Measurements from ENCODE around the gene ATAD1. TPM values are rescaled to one million over a fixed set of nuclear protein-coding genes. Genes with fewer than 3 reads are reported as not detected.
"Not testable (repeated sequence)": the region's sequence is repeated elsewhere in the genome, so short reads cannot be mapped to it uniquely, and the experiment has no call there.

Gene ATAD1
- total RNA-seq, 1 donor from 2014 or later = 20.4 TPM

GRCh38 chr10:87846711-87847110 is 28.7 kb upstream of the ATAD1 start:
- H3K27me3 ChIP-seq (ENCODE audit: control insufficient read depth in 3 of 3, insufficient read depth in 3 of 3, low read length in 3 of 3); H3K36me3 ChIP-seq (ENCODE audit: control insufficient read depth in 3 of 3, insufficient read depth in 3 of 3, low read length in 3 of 3); H3K4me3 ChIP-seq (ENCODE audit: low read length in 3 of 3); H3K4me1 ChIP-seq (ENCODE audit: control insufficient read depth in 3 of 3, insufficient read depth in 3 of 3, low read length in 3 of 3); H3K9ac ChIP-seq (ENCODE audit: low read depth in 1 of 3, low read length in 3 of 3); H3K9me3 ChIP-seq (ENCODE audit: control insufficient read depth in 3 of 3, low read length in 3 of 3); H3K27ac ChIP-seq (ENCODE audit: low read depth, low read length): not testable (repeated sequence)

- Histone ChIP-seq H3K27me3 (ENCODE audit: control insufficient read depth in 3 of 3, insufficient read depth in 3 of 3, low read length in 3 of 3) (no peaks in the 10 kb centered on the region), H3K9me3 (ENCODE audit: control insufficient read depth in 3 of 3, low read length in 3 of 3) (no peaks in the 10 kb centered on the region), H3K4me3 (ENCODE audit: low read length in 3 of 3) (no peak overlapping the region), H3K27ac (ENCODE audit: low read depth, low read length) (no peak overlapping the region), H3K9ac (ENCODE audit: low read depth in 1 of 3, low read length in 3 of 3) (no peak overlapping the region), H3K4me1 (ENCODE audit: control insufficient read depth in 3 of 3, insufficient read depth in 3 of 3, low read length in 3 of 3) (peaks cover 0 to 2% (median 0%) of the 10 kb centered on the region in 3 donors), H3K36me3 (ENCODE audit: control insufficient read depth in 3 of 3, insufficient read depth in 3 of 3, low read length in 3 of 3) (no peaks in the 10 kb centered on the region)
These were observed 28.0 kb upstream of the ATAD1 start for GRCh38 chr10:87846023-87846422.

GRCh38 chr10:87845624-87845998 is 27.6 kb upstream of the ATAD1 start:
- no peaks in the 10 kb centered on the region for H3K9me3 ChIP-seq (ENCODE audit: control insufficient read depth in 3 of 3, low read length in 3 of 3)

GRCh38 chr10:87844837-87845623 is 27.0 kb upstream of the ATAD1 start:
- Histone ChIP-seq H3K27me3 (ENCODE audit: control insufficient read depth in 3 of 3, insufficient read depth in 3 of 3, low read length in 3 of 3) (no peaks in the 10 kb centered on the region), H3K36me3 (ENCODE audit: control insufficient read depth in 3 of 3, insufficient read depth in 3 of 3, low read length in 3 of 3) (no peaks in the 10 kb centered on the region)

More at GRCh38 chr10:87845624-87845998, 27.6 kb upstream of the ATAD1 start:
- H3K9ac ChIP-seq (ENCODE audit: low read depth in 1 of 3, low read length in 3 of 3) = no peak overlapping the region
- no peak overlapping the region for H3K27ac ChIP-seq (ENCODE audit: low read depth, low read length)
- H3K27me3 ChIP-seq (ENCODE audit: control insufficient read depth in 3 of 3, insufficient read depth in 3 of 3, low read length in 3 of 3) = no peaks in the 10 kb centered on the region
- no peak overlapping the region for H3K4me3 ChIP-seq (ENCODE audit: low read length in 3 of 3)
- no peaks in the 10 kb centered on the region for H3K36me3 ChIP-seq (ENCODE audit: control insufficient read depth in 3 of 3, insufficient read depth in 3 of 3, low read length in 3 of 3)
- H3K4me1 ChIP-seq (ENCODE audit: control insufficient read depth in 3 of 3, insufficient read depth in 3 of 3, low read length in 3 of 3) = no peaks in the 10 kb centered on the region

GRCh38 chr10:87843714-87844113 is 25.7 kb upstream of the ATAD1 start:
- H3K36me3 ChIP-seq (ENCODE audit: control insufficient read depth in 3 of 3, insufficient read depth in 3 of 3, low read length in 3 of 3) = no peaks in the 10 kb centered on the region
- H3K27me3 ChIP-seq (ENCODE audit: control insufficient read depth in 3 of 3, insufficient read depth in 3 of 3, low read length in 3 of 3) = no peaks in the 10 kb centered on the region
- H3K9ac ChIP-seq (ENCODE audit: low read depth in 1 of 3, low read length in 3 of 3) = no peak overlapping the region
- H3K4me1 ChIP-seq (ENCODE audit: control insufficient read depth in 3 of 3, insufficient read depth in 3 of 3, low read length in 3 of 3) = no peaks in the 10 kb centered on the region
- no peak overlapping the region for H3K27ac ChIP-seq (ENCODE audit: low read depth, low read length)
- no peaks in the 10 kb centered on the region for H3K9me3 ChIP-seq (ENCODE audit: control insufficient read depth in 3 of 3, low read length in 3 of 3)
- H3K4me3 ChIP-seq (ENCODE audit: low read length in 3 of 3) = no peak overlapping the region

More at GRCh38 chr10:87844837-87845623, 27.0 kb upstream of the ATAD1 start:
- Histone ChIP-seq H3K9me3 (ENCODE audit: control insufficient read depth in 3 of 3, low read length in 3 of 3) (no peaks in the 10 kb centered on the region), H3K4me3 (ENCODE audit: low read length in 3 of 3) (no peak overlapping the region), H3K9ac (ENCODE audit: low read depth in 1 of 3, low read length in 3 of 3) (no peak overlapping the region), H3K27ac (ENCODE audit: low read depth, low read length) (no peak overlapping the region), H3K4me1 (ENCODE audit: control insufficient read depth in 3 of 3, insufficient read depth in 3 of 3, low read length in 3 of 3) (no peaks in the 10 kb centered on the region)

- Histone ChIP-seq H3K9me3 (ENCODE audit: control insufficient read depth in 3 of 3, low read length in 3 of 3) (no peaks in the 10 kb centered on the region), H3K27ac (ENCODE audit: low read depth, low read length) (no peak overlapping the region), H3K36me3 (ENCODE audit: control insufficient read depth in 3 of 3, insufficient read depth in 3 of 3, low read length in 3 of 3) (no peaks in the 10 kb centered on the region), H3K4me1 (ENCODE audit: control insufficient read depth in 3 of 3, insufficient read depth in 3 of 3, low read length in 3 of 3) (no peaks in the 10 kb centered on the region), H3K4me3 (ENCODE audit: low read length in 3 of 3) (no peak overlapping the region), H3K9ac (ENCODE audit: low read depth in 1 of 3, low read length in 3 of 3) (no peak overlapping the region), H3K27me3 (ENCODE audit: control insufficient read depth in 3 of 3, insufficient read depth in 3 of 3, low read length in 3 of 3) (no peaks in the 10 kb centered on the region)
These were observed 24.9 kb upstream of the ATAD1 start for GRCh38 chr10:87842776-87843497.

- H3K27me3 ChIP-seq (ENCODE audit: control insufficient read depth in 3 of 3, insufficient read depth in 3 of 3, low read length in 3 of 3) = no peaks in the 10 kb centered on the region
- H3K9me3 ChIP-seq (ENCODE audit: control insufficient read depth in 3 of 3, low read length in 3 of 3) = no peaks in the 10 kb centered on the region
- H3K9ac ChIP-seq (ENCODE audit: low read depth in 1 of 3, low read length in 3 of 3) = no peak overlapping the region
- no peaks in the 10 kb centered on the region for H3K4me1 ChIP-seq (ENCODE audit: control insufficient read depth in 3 of 3, insufficient read depth in 3 of 3, low read length in 3 of 3)
- no peak overlapping the region for H3K4me3 ChIP-seq (ENCODE audit: low read length in 3 of 3)
- H3K27ac ChIP-seq (ENCODE audit: low read depth, low read length) = no peak overlapping the region
- H3K36me3 ChIP-seq (ENCODE audit: control insufficient read depth in 3 of 3, insufficient read depth in 3 of 3, low read length in 3 of 3) = no peaks in the 10 kb centered on the region
These were observed 24.2 kb upstream of the ATAD1 start for GRCh38 chr10:87842220-87842641.

GRCh38 chr10:87841186-87841585 is 23.2 kb upstream of the ATAD1 start:
- Histone ChIP-seq H3K4me1 (ENCODE audit: control insufficient read depth in 3 of 3, insufficient read depth in 3 of 3, low read length in 3 of 3) (no peaks in the 10 kb centered on the region), H3K27me3 (ENCODE audit: control insufficient read depth in 3 of 3, insufficient read depth in 3 of 3, low read length in 3 of 3) (no peaks in the 10 kb centered on the region), H3K9ac (ENCODE audit: low read depth in 1 of 3, low read length in 3 of 3) (no peak overlapping the region), H3K36me3 (ENCODE audit: control insufficient read depth in 3 of 3, insufficient read depth in 3 of 3, low read length in 3 of 3) (no peaks in the 10 kb centered on the region), H3K27ac (ENCODE audit: low read depth, low read length) (no peak overlapping the region), H3K4me3 (ENCODE audit: low read length in 3 of 3) (no peak overlapping the region), H3K9me3 (ENCODE audit: control insufficient read depth in 3 of 3, low read length in 3 of 3) (no peaks in the 10 kb centered on the region)

GRCh38 chr10:87838650-87839049 is 20.6 kb upstream of the ATAD1 start:
- H3K36me3 ChIP-seq (ENCODE audit: control insufficient read depth in 3 of 3, insufficient read depth in 3 of 3, low read length in 3 of 3) = no peaks in the 10 kb centered on the region
- H3K9me3 ChIP-seq (ENCODE audit: control insufficient read depth in 3 of 3, low read length in 3 of 3) = no peaks in the 10 kb centered on the region
- H3K27ac ChIP-seq (ENCODE audit: low read depth, low read length) = no peak overlapping the region
- no peak overlapping the region for H3K4me3 ChIP-seq (ENCODE audit: low read length in 3 of 3)
- H3K27me3 ChIP-seq (ENCODE audit: control insufficient read depth in 3 of 3, insufficient read depth in 3 of 3, low read length in 3 of 3) = no peaks in the 10 kb centered on the region
- no peak overlapping the region for H3K9ac ChIP-seq (ENCODE audit: low read depth in 1 of 3, low read length in 3 of 3)
- no peaks in the 10 kb centered on the region for H3K4me1 ChIP-seq (ENCODE audit: control insufficient read depth in 3 of 3, insufficient read depth in 3 of 3, low read length in 3 of 3)

- no peaks in the 10 kb centered on the region for H3K4me1 ChIP-seq (ENCODE audit: control insufficient read depth in 3 of 3, insufficient read depth in 3 of 3, low read length in 3 of 3)
These were observed 19.4 kb upstream of the ATAD1 start for GRCh38 chr10:87837445-87837844.

More at GRCh38 chr10:87837445-87837844, 19.4 kb upstream of the ATAD1 start:
- H3K9ac ChIP-seq (ENCODE audit: low read depth in 1 of 3, low read length in 3 of 3) = no peak overlapping the region
- H3K9me3 ChIP-seq (ENCODE audit: control insufficient read depth in 3 of 3, low read length in 3 of 3) = no peaks in the 10 kb centered on the region
- no peak overlapping the region for H3K4me3 ChIP-seq (ENCODE audit: low read length in 3 of 3)
- no peaks in the 10 kb centered on the region for H3K36me3 ChIP-seq (ENCODE audit: control insufficient read depth in 3 of 3, insufficient read depth in 3 of 3, low read length in 3 of 3)
- H3K27me3 ChIP-seq (ENCODE audit: control insufficient read depth in 3 of 3, insufficient read depth in 3 of 3, low read length in 3 of 3) = no peaks in the 10 kb centered on the region
- no peak overlapping the region for H3K27ac ChIP-seq (ENCODE audit: low read depth, low read length)

Data from skeletal muscle tissue (tissue), 4 donors.